Ascending aorta (tissue), 2 donors: ENCODE data around the gene ANXA11. TPM values are rescaled to one million over a fixed set of nuclear protein-coding genes. Genes with fewer than 3 reads are reported as not detected.
"Not testable (repeated sequence)": the region's sequence is repeated elsewhere in the genome, so short reads cannot be mapped to it uniquely, and the experiment has no call there.

Experiments used
- DNase-seq, 2 donors: peaks; one replicate each; pipeline ENCODE4 v3.0.0-alpha.2; 2019; ENCODE audit warnings: low spot score in 2 of 2
- H3K27ac ChIP-seq, 2 donors: fragments of 200-600 bp; sonication (generic); one replicate each; pipeline ENCODE4 v1.5.1; 2016 to 2017; ENCODE audit warnings: mild to moderate bottlenecking in 1 of 2
- H3K27me3 ChIP-seq: fragments of 200-600 bp; sonication (generic); one replicate; pipeline ENCODE4 v1.5.1; 2017
- H3K36me3 ChIP-seq, 2 donors: fragments of 200-600 bp; sonication (generic); one replicate each; pipeline ENCODE4 v1.5.1; 2016
- H3K4me1 ChIP-seq, 2 donors: fragments of 200-600 bp; sonication (generic); one replicate each; pipeline ENCODE4 v1.5.1; 2016 to 2017; ENCODE audit warnings: mild to moderate bottlenecking in 1 of 2
- H3K4me3 ChIP-seq, 2 donors: fragments of 200-600 bp; sonication (generic); one replicate each; pipeline ENCODE4 v1.5.1; 2016 to 2017; ENCODE audit warnings: mild to moderate bottlenecking in 1 of 2
- H3K9me3 ChIP-seq, 2 donors: fragments of 200-600 bp; sonication (generic); one replicate each; pipeline ENCODE4 v1.5.1; 2016
- CTCF ChIP-seq, 3 experiments: fragments of 200-600 bp in 2 of 3; fragments of 450-650 bp in 1 of 3; sonication (generic) in 2 of 3; IDR thresholded peaks; one replicate each; pipeline ENCODE4 v1.5.1; 2016 to 2019; ENCODE audit warnings: antibody characterized with exemption in 3 of 3, mild to moderate bottlenecking in 1 of 3, moderate library complexity in 1 of 3
- intact Hi-C: fragments of 100-400 bp; cut with DNase I; formaldehyde crosslinking; loops from one replicate; pipeline ENCODE4 v1.15.1; 2023
- total RNA-seq: library from RNA; depleted of rRNA; stranded (reverse); fragments of >200 nt; gene quantifications from one replicate; pipeline ENCODE4 v1.1.0, GENCODE V29; 2016

ANXA11 gene
- total RNA-seq, 1 donor from 2014 or later, result 237 TPM

GRCh38 chr10:80202934-80203834 lies 2.2 kb downstream of the ANXA11 start:
- H3K27me3 ChIP-seq, result no peaks in the 10 kb centered on the region
- no peaks in the 10 kb centered on the region for H3K9me3 ChIP-seq
- TF ChIP-seq CTCF (IDR thresholded peaks at IDR 0.05), result peak in 1 of 3 experiments; percentile 25
- intact Hi-C loops, result loop anchor here (10.0 kb wide), 1 partner anchor 1048 kb away; no protein-coding TSS in a partner anchor
- no peaks in the 10 kb centered on the region for H3K36me3 ChIP-seq
- peaks cover 18 to 70% of the 10 kb centered on the region in 2 donors for H3K4me1 ChIP-seq
- H3K27ac ChIP-seq, result peak overlapping the region; percentile 96 to 97
- peak overlapping the region; percentile 73 to 88 for H3K4me3 ChIP-seq
- peak; percentile 24 to 90 for DNase-seq

GRCh38 chr10:80202530-80202929 lies 2.8 kb downstream of the ANXA11 start:
- intact Hi-C loops, result loop anchor here (10.0 kb wide), 1 partner anchor 1048 kb away; no protein-coding TSS in a partner anchor
- peaks cover 18 to 72% of the 10 kb centered on the region in 2 donors for H3K4me1 ChIP-seq
- H3K4me3 ChIP-seq, result peak overlapping the region in 1 of 2 donors; percentile 88
- H3K27ac ChIP-seq, result peak overlapping the region; percentile 96 to 97
- H3K27me3 ChIP-seq, H3K9me3 ChIP-seq, H3K36me3 ChIP-seq: not testable (repeated sequence)
- DNase-seq, result peak in 1 of 2 donors; percentile 69

GRCh38 chr10:80201608-80202141 lies 3.7 kb downstream of the ANXA11 start:
- intact Hi-C loops, result loop anchor here (10.0 kb wide), 1 partner anchor 1047 kb away; no protein-coding TSS in a partner anchor
- Histone ChIP-seq H3K27ac (peak overlapping the region; percentile 96 to 97), H3K4me1 (peaks cover 15 to 75% of the 10 kb centered on the region in 2 donors), H3K4me3 (no peak overlapping the region), H3K27me3 (no peaks in the 10 kb centered on the region), H3K36me3 (no peaks in the 10 kb centered on the region), H3K9me3 (no peaks in the 10 kb centered on the region)
- DNase-seq, result no peak
- TF ChIP-seq CTCF (IDR thresholded peaks at IDR 0.05), result no peak

- TF ChIP-seq CTCF (IDR thresholded peaks at IDR 0.05), result no peak
- Histone ChIP-seq H3K27me3 (no peaks in the 10 kb centered on the region), H3K4me3 (no peak overlapping the region), H3K9me3 (no peaks in the 10 kb centered on the region), H3K27ac (peak overlapping the region; percentile 96 to 97), H3K36me3 (no peaks in the 10 kb centered on the region), H3K4me1 (peaks cover 6 to 75% of the 10 kb centered on the region in 2 donors)
- intact Hi-C loops, result loop anchor here (10.0 kb wide), 1 partner anchor 1046 kb away; no protein-coding TSS in a partner anchor
- peak in 1 of 2 donors; percentile 53 for DNase-seq
Observed at GRCh38 chr10:80200687-80201086, 4.7 kb downstream of the ANXA11 start.

GRCh38 chr10:80200259-80200658 lies 5.1 kb downstream of the ANXA11 start:
- Histone ChIP-seq H3K4me3 (peak overlapping the region in 1 of 2 donors; percentile 43), H3K4me1 (peaks cover 6 to 77% of the 10 kb centered on the region in 2 donors), H3K9me3 (no peaks in the 10 kb centered on the region), H3K27me3 (no peaks in the 10 kb centered on the region), H3K27ac (peak overlapping the region; percentile 96 to 97), H3K36me3 (peaks cover 0 to 2% of the 10 kb centered on the region in 2 donors)
- no peak for TF ChIP-seq CTCF (IDR thresholded peaks at IDR 0.05)
- intact Hi-C loops, result loop anchor here (10.0 kb wide), 1 partner anchor 1045 kb away; no protein-coding TSS in a partner anchor
- no peak for DNase-seq
